ENCODE measurements around the gene NET1. TPM values are rescaled to one million over a fixed set of nuclear protein-coding genes. Genes with fewer than 3 reads are reported as not detected.

Gene NET1
- total RNA-seq, 1 donor from 2014 or later: 95.9 TPM

DNA sequence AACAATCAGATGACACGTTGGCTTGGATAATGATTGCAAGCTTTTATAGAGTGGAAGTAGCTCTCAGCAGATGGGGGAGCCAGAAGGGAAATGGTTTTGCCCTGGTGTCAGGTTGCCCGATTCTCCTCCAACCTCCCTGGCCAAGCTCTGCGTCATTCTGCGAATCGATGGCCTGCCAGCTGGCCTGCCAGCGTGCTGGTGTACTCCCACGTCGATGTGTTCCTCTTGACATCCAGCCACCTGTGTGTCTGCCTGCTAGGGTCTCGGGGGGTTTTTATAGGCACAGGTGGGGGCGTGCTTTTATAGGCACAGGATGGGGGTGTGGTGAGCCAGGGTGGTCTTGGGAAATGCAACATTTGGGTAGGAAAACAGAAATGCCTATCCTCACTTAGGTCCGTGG is 4.6 kb downstream of the NET1 start:
- peak in 1 of 2 donors; percentile 69 for DNase-seq (ENCODE audit: low spot score in 2 of 2)
- TF ChIP-seq, protein P1, sequence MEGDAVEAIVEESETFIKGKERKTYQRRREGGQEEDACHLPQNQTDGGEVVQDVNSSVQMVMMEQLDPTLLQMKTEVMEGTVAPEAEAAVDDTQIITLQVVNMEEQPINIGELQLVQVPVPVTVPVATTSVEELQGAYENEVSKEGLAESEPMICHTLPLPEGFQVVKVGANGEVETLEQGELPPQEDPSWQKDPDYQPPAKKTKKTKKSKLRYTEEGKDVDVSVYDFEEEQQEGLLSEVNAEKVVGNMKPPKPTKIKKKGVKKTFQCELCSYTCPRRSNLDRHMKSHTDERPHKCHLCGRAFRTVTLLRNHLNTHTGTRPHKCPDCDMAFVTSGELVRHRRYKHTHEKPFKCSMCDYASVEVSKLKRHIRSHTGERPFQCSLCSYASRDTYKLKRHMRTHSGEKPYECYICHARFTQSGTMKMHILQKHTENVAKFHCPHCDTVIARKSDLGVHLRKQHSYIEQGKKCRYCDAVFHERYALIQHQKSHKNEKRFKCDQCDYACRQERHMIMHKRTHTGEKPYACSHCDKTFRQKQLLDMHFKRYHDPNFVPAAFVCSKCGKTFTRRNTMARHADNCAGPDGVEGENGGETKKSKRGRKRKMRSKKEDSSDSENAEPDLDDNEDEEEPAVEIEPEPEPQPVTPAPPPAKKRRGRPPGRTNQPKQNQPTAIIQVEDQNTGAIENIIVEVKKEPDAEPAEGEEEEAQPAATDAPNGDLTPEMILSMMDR (IDR thresholded peaks at IDR 0.05): no peak
- Histone ChIP-seq H3K27ac (peak overlapping the region; percentile 51 to 96), H3K4me1 (peaks cover 0 to 12% of the 10 kb centered on the region in 2 donors), H3K9me3 (peaks cover 0 to 13% of the 10 kb centered on the region in 2 donors), H3K27me3 (no peaks in the 10 kb centered on the region), H3K4me3 (no peak overlapping the region), H3K36me3 (no peaks in the 10 kb centered on the region)
- intact Hi-C loops (cut with DNase I): no loop called here

DNA sequence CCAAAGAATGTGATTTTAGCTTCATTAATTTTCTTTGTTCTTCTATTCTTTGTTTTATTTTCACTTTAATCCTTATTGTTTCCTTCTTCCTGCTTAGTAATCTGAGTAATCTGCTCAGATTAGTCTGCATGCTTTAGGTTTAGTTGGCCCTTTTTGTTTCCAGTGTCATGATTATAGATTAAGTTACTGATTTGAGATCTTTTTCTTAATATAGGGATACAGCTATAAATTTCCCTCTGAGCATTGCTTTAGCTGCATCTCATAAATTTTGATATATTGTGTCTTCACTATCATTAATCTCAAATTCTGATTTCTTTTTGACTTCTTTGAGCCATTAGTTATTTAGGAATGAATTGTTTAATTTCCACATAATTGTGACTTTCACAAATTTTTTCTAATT is 6.2 kb downstream of the NET1 start:
- Histone ChIP-seq H3K27me3 (no peaks in the 10 kb centered on the region), H3K4me1 (peaks cover 0 to 26% of the 10 kb centered on the region in 2 donors), H3K27ac (no peak overlapping the region), H3K9me3 (peaks cover 0 to 13% of the 10 kb centered on the region in 2 donors), H3K4me3 (no peak overlapping the region), H3K36me3 (no peaks in the 10 kb centered on the region)
- no peak for DNase-seq (ENCODE audit: low spot score in 2 of 2)
- TF ChIP-seq, protein P1 (IDR thresholded peaks at IDR 0.05): no peak
- intact Hi-C loops (cut with DNase I): no loop called here

DNA sequence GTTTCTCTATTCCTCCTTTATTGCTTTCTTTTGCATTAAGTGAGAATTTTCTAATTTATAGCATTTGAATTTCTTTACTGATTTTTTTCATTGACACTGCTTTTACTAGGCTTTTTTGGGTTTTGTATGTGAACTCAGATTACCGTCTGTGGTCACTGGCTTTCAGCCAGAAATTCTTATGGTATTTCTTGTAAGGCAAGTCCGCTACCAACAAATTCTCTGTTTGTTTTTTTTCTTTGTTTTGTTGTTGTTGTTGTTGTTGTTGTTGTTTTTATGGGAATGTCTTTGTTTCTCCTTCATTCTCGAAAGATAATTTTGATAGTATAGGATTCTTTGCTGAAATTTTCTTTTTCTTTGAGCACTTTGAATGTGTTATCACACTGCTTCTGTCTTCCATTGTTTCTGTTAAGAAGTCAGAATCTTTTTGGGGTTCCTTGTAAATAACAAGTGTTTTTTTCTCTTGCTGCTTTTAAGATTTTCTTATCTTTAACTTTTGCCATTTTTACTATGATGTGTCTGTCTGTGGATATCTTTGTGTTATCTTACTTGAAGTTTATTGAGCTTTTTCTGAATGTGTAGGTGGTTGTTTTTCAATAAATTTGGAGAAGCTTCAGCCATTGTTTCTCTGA is 7.2 kb downstream of the NET1 start:
- no peak overlapping the region for H3K27ac ChIP-seq
- TF ChIP-seq, protein P1 (IDR thresholded peaks at IDR 0.05): no peak
- no peaks in the 10 kb centered on the region for H3K36me3 ChIP-seq
- peaks cover 0 to 28% of the 10 kb centered on the region in 2 donors for H3K4me1 ChIP-seq
- no peak overlapping the region for H3K4me3 ChIP-seq
- intact Hi-C loops (cut with DNase I): no loop called here
- H3K9me3 ChIP-seq: peaks cover 0 to 13% of the 10 kb centered on the region in 2 donors
- DNase-seq (ENCODE audit: low spot score in 2 of 2): no peak
- H3K27me3 ChIP-seq: no peaks in the 10 kb centered on the region

DNA sequence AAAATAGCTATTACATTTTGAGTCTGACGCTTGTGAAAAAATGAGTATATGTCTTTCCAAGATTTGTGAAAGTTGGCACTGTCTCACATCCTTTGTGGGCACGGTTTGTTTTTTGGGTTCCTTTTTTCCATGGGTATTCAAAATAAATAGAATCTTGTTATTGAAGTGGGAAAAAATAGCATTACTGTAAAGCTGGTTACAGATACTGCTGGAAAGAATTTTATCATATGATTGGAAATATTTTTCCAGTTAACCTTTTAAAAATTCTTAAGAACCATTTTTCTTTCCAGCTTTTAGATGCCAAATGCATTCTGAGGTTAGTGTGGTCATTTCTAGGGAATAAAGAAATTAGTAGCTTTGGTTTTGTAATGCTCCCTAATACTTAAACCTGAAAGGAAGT is 11.4 kb downstream of the NET1 start:
- TF ChIP-seq, protein P1 (IDR thresholded peaks at IDR 0.05): no peak
- Histone ChIP-seq H3K27ac (peak overlapping the region; percentile 60 to 72), H3K9me3 (peaks cover 0 to 7% of the 10 kb centered on the region in 2 donors), H3K4me3 (peak overlapping the region in 1 of 2 donors; percentile 18), H3K27me3 (no peaks in the 10 kb centered on the region), H3K36me3 (no peaks in the 10 kb centered on the region), H3K4me1 (peaks cover 0 to 50% of the 10 kb centered on the region in 2 donors)
- intact Hi-C loops (cut with DNase I): no loop called here
- peak in 1 of 2 donors; percentile 74 for DNase-seq (ENCODE audit: low spot score in 2 of 2)

DNA sequence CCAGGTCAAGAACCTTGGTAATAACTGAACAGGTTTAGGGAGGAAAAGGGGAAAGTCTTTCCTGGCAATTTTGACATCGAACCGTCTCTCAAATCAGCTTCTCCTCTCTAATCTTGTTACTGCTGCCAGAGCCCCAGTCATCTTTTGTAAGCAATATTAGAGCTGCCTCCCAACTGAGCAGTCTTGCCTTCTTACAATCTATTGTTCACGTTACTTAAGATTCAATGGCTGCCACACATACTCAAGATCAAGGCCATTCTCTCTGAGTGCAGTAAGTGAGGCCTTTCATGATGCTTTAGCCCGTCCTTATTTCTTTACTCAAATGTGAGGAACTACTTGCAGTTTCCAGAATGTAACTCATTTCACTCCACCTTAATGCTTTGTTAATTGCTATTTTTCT is 12.4 kb downstream of the NET1 start:
- Histone ChIP-seq H3K27me3 (no peaks in the 10 kb centered on the region), H3K4me1 (peaks cover 3 to 52% of the 10 kb centered on the region in 2 donors), H3K4me3 (no peak overlapping the region), H3K36me3 (no peaks in the 10 kb centered on the region), H3K27ac (peak overlapping the region; percentile 60 to 72), H3K9me3 (no peaks in the 10 kb centered on the region)
- intact Hi-C loops (cut with DNase I): no loop called here
- TF ChIP-seq, protein P1 (IDR thresholded peaks at IDR 0.05): no peak
- DNase-seq (ENCODE audit: low spot score in 2 of 2): no peak
